ENCODE results near the gene WNT11. TPM values are rescaled to one million over a fixed set of nuclear protein-coding genes. Genes with fewer than 3 reads are reported as not detected.

WNT11 gene
- total and polyA plus RNA-seq, 2 of the 13 experiments (the other 11 are each of a cell fraction or from before 2014, with no cell fraction given), result 0.34 to 0.66 TPM

DNA sequence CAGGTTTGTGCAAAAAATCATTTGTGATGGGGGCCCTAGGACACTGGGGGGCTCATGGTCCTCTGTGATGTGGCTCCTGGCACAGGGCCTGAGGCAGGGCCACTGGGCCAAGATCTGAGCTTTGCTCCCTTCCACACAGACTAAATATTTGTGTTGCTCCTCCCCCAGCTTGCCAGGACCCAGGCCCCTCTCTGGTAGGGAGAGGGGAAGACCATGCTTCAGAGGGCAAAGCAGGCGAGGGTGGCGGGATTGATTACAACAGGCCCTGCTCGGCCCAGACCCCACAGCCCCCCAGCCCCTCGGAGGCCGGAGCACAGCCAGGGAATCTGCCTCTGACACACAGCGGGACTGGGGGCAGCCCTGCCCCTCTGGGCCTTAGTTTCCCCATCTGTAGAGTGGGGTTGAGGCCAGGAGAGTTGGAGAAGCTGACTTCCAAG lies 29.0 kb downstream of the WNT11 start (continued):
- peak; percentile 76; the same call in 1 of the 2 replicates for TF ChIP-seq ZNF292 (CRISPR knock-in tag; IDR thresholded peaks at IDR 0.05; ENCODE audit: borderline replicate concordance, low read depth)
- TF ChIP-seq, protein P1, sequence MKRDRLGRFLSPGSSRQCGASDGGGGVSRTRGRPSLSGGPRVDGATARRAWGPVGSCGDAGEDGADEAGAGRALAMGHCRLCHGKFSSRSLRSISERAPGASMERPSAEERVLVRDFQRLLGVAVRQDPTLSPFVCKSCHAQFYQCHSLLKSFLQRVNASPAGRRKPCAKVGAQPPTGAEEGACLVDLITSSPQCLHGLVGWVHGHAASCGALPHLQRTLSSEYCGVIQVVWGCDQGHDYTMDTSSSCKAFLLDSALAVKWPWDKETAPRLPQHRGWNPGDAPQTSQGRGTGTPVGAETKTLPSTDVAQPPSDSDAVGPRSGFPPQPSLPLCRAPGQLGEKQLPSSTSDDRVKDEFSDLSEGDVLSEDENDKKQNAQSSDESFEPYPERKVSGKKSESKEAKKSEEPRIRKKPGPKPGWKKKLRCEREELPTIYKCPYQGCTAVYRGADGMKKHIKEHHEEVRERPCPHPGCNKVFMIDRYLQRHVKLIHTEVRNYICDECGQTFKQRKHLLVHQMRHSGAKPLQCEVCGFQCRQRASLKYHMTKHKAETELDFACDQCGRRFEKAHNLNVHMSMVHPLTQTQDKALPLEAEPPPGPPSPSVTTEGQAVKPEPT (CRISPR knock-in tag; IDR thresholded peaks at IDR 0.05; ENCODE audit: low read depth), result 0 out of 2 replicates have a peak, but pooled peaks have one; percentile 77
- peak; percentile 10; the same call in 1 of the 2 replicates for TF ChIP-seq STAG1 (CRISPR knock-in tag; IDR thresholded peaks at IDR 0.05)
- TF ChIP-seq ZNF558 (CRISPR knock-in tag; IDR thresholded peaks at IDR 0.05; ENCODE audit: borderline replicate concordance), result peak; percentile 62; the same call in 1 of the 2 replicates
- 0 out of 2 replicates have a peak, but pooled peaks have one; percentile 27 for TF ChIP-seq ZBTB43 (CRISPR knock-in tag; conservative IDR thresholded peaks at IDR 0.05)
- TF ChIP-seq ZNF501 (CRISPR knock-in tag; IDR thresholded peaks at IDR 0.05), result 0 out of 2 replicates have a peak, but pooled peaks have one; percentile 24
- TF ChIP-seq ZNF337 (CRISPR knock-in tag; IDR thresholded peaks at IDR 0.05; ENCODE audit: borderline replicate concordance, low read depth), result no peak
- peak; percentile 37; the same call in 1 of the 2 replicates for TF ChIP-seq CREM (IDR thresholded peaks at IDR 0.05)
- no peak for TF ChIP-seq CREM (CRISPR knock-in tag; IDR thresholded peaks at IDR 0.05)
- TF ChIP-seq SOX5 (CRISPR knock-in tag; IDR thresholded peaks at IDR 0.05; ENCODE audit: borderline replicate concordance), result no peak
- TF ChIP-seq ZNF543 (CRISPR knock-in tag; IDR thresholded peaks at IDR 0.05), result 0 out of 2 replicates have a peak, but pooled peaks have one; percentile 67
- no peak for TF ChIP-seq MTF1 (CRISPR knock-in tag; IDR thresholded peaks at IDR 0.05)
- peak in 1 of 2 experiments; percentile 33; a peak in 1 of 4 replicates for TF ChIP-seq EP300 (IDR thresholded peaks at IDR 0.05; ENCODE audit: low read depth in 2 of 2, low read length in 2 of 2)
- TF ChIP-seq EP300 (CRISPR knock-in tag; IDR thresholded peaks at IDR 0.05; ENCODE audit: borderline replicate concordance), result no peak
- TF ChIP-seq MLLT10 (CRISPR knock-in tag; IDR thresholded peaks at IDR 0.05), result no peak
- peak; percentile 89 for TF ChIP-seq ZBTB7A (CRISPR knock-in tag; IDR thresholded peaks at IDR 0.05)
- TF ChIP-seq LCORL (IDR thresholded peaks at IDR 0.05), result no peak
- peak; percentile 81 for TF ChIP-seq LCORL (CRISPR knock-in tag; IDR thresholded peaks at IDR 0.05)
- TF ChIP-seq ZNF556 (CRISPR knock-in tag; IDR thresholded peaks at IDR 0.05; ENCODE audit: borderline replicate concordance), result 0 out of 2 replicates have a peak, but pooled peaks have one; percentile 65
- no peak for TF ChIP-seq ZNF441 (CRISPR knock-in tag; IDR thresholded peaks at IDR 0.05; ENCODE audit: borderline replicate concordance)
- TF ChIP-seq ZNF781 (CRISPR knock-in tag; IDR thresholded peaks at IDR 0.05; ENCODE audit: borderline replicate concordance, not compliant biosample characterization), result no peak
- TF ChIP-seq TCF7 (IDR thresholded peaks at IDR 0.05; ENCODE audit: low read depth), result 0 out of 2 replicates have a peak, but pooled peaks have one; percentile 39
- no peak for TF ChIP-seq DMAP1 (CRISPR knock-in tag; IDR thresholded peaks at IDR 0.05)
- no peak for TF ChIP-seq ZNF124 (CRISPR knock-in tag; IDR thresholded peaks at IDR 0.05)
- TF ChIP-seq, protein P2, sequence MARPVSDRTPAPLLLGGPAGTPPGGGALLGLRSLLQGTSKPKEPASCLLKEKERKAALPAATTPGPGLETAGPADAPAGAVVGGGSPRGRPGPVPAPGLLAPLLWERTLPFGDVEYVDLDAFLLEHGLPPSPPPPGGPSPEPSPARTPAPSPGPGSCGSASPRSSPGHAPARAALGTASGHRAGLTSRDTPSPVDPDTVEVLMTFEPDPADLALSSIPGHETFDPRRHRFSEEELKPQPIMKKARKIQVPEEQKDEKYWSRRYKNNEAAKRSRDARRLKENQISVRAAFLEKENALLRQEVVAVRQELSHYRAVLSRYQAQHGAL (CRISPR knock-in tag; IDR thresholded peaks at IDR 0.05; ENCODE audit: not compliant biosample characterization), result no peak
- TF ChIP-seq BCL6 (CRISPR knock-in tag; IDR thresholded peaks at IDR 0.05), result no peak
- TF ChIP-seq, protein P3, sequence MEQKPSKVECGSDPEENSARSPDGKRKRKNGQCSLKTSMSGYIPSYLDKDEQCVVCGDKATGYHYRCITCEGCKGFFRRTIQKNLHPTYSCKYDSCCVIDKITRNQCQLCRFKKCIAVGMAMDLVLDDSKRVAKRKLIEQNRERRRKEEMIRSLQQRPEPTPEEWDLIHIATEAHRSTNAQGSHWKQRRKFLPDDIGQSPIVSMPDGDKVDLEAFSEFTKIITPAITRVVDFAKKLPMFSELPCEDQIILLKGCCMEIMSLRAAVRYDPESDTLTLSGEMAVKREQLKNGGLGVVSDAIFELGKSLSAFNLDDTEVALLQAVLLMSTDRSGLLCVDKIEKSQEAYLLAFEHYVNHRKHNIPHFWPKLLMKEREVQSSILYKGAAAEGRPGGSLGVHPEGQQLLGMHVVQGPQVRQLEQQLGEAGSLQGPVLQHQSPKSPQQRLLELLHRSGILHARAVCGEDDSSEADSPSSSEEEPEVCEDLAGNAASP (CRISPR knock-in tag; IDR thresholded peaks at IDR 0.05; ENCODE audit: borderline replicate concordance), result no peak; the same call in 1 of the 2 replicates
- TF ChIP-seq ZNF768 (CRISPR knock-in tag; IDR thresholded peaks at IDR 0.05), result peak; percentile 46; the same call in 1 of the 2 replicates
